Spleen (tissue), 11 donors: Measurements from ENCODE around the gene SRPK2. TPM values are rescaled to one million over a fixed set of nuclear protein-coding genes. Genes with fewer than 3 reads are reported as not detected.
"Not testable (repeated sequence)": the region's sequence is repeated elsewhere in the genome, so short reads cannot be mapped to it uniquely, and the experiment has no call there.

Source experiments
- DNase-seq: peaks from one replicate; pipeline ENCODE4 v3.0.0-alpha.2; 2020
- H3K27ac ChIP-seq, 8 donors: fragments of 200-600 bp; sonication (generic) in 7 of 8; 1 replicate in 4 of 8; 2 replicates in 4 of 8; pipeline versions ENCODE4 v1.5.0 to v1.8.0; 2016 to 2021; ENCODE audit warnings: inconsistent platforms in 4 of 8, mild to moderate bottlenecking in 4 of 8, moderate library complexity in 1 of 8
- H3K27me3 ChIP-seq, 7 donors: fragments of 200-600 bp; sonication (generic) in 6 of 7; replicated peaks in 1 of 7; 1 replicate in 4 of 7; 2 replicates in 3 of 7; pipeline versions ENCODE4 v1.5.0 to v1.8.0; 2016 to 2021; ENCODE audit warnings: inconsistent platforms in 3 of 7, mild to moderate bottlenecking in 1 of 7
- H3K36me3 ChIP-seq, 6 donors: fragments of 200-600 bp; sonication (generic) in 5 of 6; 1 replicate in 4 of 6; 2 replicates in 2 of 6; pipeline versions ENCODE4 v1.5.0 to v1.8.0; 2016 to 2021; ENCODE audit warnings: inconsistent platforms in 2 of 6
- H3K4me1 ChIP-seq, 6 donors: fragments of 200-600 bp; sonication (generic) in 5 of 6; 1 replicate in 3 of 6; 2 replicates in 3 of 6; pipeline versions ENCODE4 v1.5.0 to v1.8.0; 2016 to 2021; ENCODE audit warnings: inconsistent platforms in 3 of 6
- H3K4me3 ChIP-seq, 8 donors: fragments of 200-600 bp; sonication (generic) in 7 of 8; 1 replicate in 4 of 8; 2 replicates in 4 of 8; pipeline versions ENCODE4 v1.5.0 to v1.8.0; 2016 to 2021; ENCODE audit warnings: inconsistent platforms in 4 of 8, mild to moderate bottlenecking in 4 of 8, moderate library complexity in 2 of 8
- H3K9me3 ChIP-seq, 8 donors: fragments of 200-600 bp; sonication (generic) in 7 of 8; 1 replicate in 4 of 8; 2 replicates in 4 of 8; pipeline versions ENCODE4 v1.5.0 to v1.8.0; 2016 to 2021; ENCODE audit warnings: inconsistent platforms in 4 of 8
- CTCF ChIP-seq, 11 experiments: fragments of 200-600 bp in 7 of 11; fragments of 450-650 bp in 4 of 11; sonication (generic) in 4 of 11; IDR thresholded peaks in 8 of 11; conservative IDR thresholded peaks in 3 of 11; 1 replicate in 7 of 11; 2 replicates in 4 of 11; pipeline versions ENCODE4 v1.4.0 to v1.8.0; 2016 to 2021; ENCODE audit warnings: antibody characterized with exemption in 11 of 11, inconsistent platforms in 4 of 11, mild to moderate bottlenecking in 1 of 11
- POLR2A ChIP-seq, 3 donors: fragments of 450-650 bp; IDR thresholded peaks; one replicate each; pipeline ENCODE4 v1.5.1; 2017; ENCODE audit warnings: antibody characterized with exemption in 3 of 3, mild to moderate bottlenecking in 1 of 3
- POLR2AphosphoS5 ChIP-seq, 3 donors: sonication (generic); formaldehyde crosslinking; IDR thresholded peaks; one replicate each; pipeline ENCODE4 v1.5.1; 2017; ENCODE audit warnings: antibody characterized with exemption in 3 of 3
- WGBS, 5 donors: extraction: QIAGEN DNeasy Blood & Tissue Kit in 3 of 5; methylation state at CpG; one replicate each; pipeline versions ENCODE4 v1.1.5 to v1.1.7; 2013 to 2018; 5-methylcytosine and 5-hydroxymethylcytosine counted together
- intact Hi-C: fragments of 100-400 bp; cut with DNase I; formaldehyde crosslinking; loops from one replicate; pipeline ENCODE4 v1.15.0; 2023; ENCODE audit warnings: low total_unique reads
- polyA plus RNA-seq, 3 donors: library from polyadenylated mRNA; stranded (reverse); fragments of 200-250 nt; gene quantifications; one replicate each; pipeline ENCODE4 v1.2.1, GENCODE V29; 2013
- total RNA-seq, 7 donors: library from RNA; depleted of rRNA in 3 of 7; stranded (reverse); fragments of >200 nt in 3 of 7; fragmentation: NEBNext Ultra II Directional in 4 of 7; extraction: Animal tissue kit (Norgen Biotek cat#: 25700) in 4 of 7; gene quantifications; one replicate each; pipeline versions ENCODE4 v1.1.0 to v1.2.1, GENCODE V29; 2016 to 2021
- donor health status: healthy with polysubstance abuse.
- donor health status: DM: no; HTN: no; CAD: no; lungs with moderate emphysema.
- donor health status: DM: no; HTN: no; CAD: no.
- donor health status: Bipolar disorder and iron deficiency.
- donor health status: healthy.
- donor health status: DM: no; HTN: no; CAD: no.
- donor health status: DM: yes; HTN: yes; CAD: no.

SRPK2 gene
- total and polyA plus RNA-seq, 10 donors = 9.6 to 60.3 (median 46.2) TPM

- H3K27ac ChIP-seq, DNase-seq, H3K36me3 ChIP-seq, H3K27me3 ChIP-seq, H3K4me3 ChIP-seq, intact Hi-C loops: not testable (repeated sequence)
- Histone ChIP-seq H3K9me3 (peaks cover 0 to 19% (median 6%) of the 10 kb centered on the region in 8 donors), H3K4me1 (peaks cover 0 to 19% (median under 1%) of the 10 kb centered on the region in 6 donors)
- WGBS, 5 donors = 85 to 99% (median 94%) methylated on average over 5 to 8 of the region's 8 CpGs
Observed at GRCh38 chr7:105361995-105362394, 26.7 kb downstream of the SRPK2 start.

- DNase-seq, intact Hi-C loops, H3K36me3 ChIP-seq, H3K27me3 ChIP-seq, H3K4me3 ChIP-seq, H3K27ac ChIP-seq: not testable (repeated sequence)
- peaks cover 6 to 21% (median 13%) of the 10 kb centered on the region in 6 donors for H3K4me1 ChIP-seq
- H3K9me3 ChIP-seq = peaks cover 0 to 19% (median 6%) of the 10 kb centered on the region in 8 donors
- WGBS, 5 donors = 78 to 81% (median 81%) methylated on average over 2 of the region's 2 CpGs
Observed at GRCh38 chr7:105360149-105360548, 28.6 kb downstream of the SRPK2 start.

GRCh38 chr7:105355701-105356100, 33.0 kb downstream of the SRPK2 start:
- TF ChIP-seq POLR2AphosphoS5 (IDR thresholded peaks at IDR 0.05) (peak in 1 of 3 donors; percentile 28), POLR2A (IDR thresholded peaks at IDR 0.05) (no peak), CTCF (IDR thresholded peaks at IDR 0.05 in 8 of 11, conservative IDR thresholded peaks at IDR 0.05 in 3 of 11) (no peak)
- intact Hi-C loops = no loop called here
- no peak for DNase-seq
- no peak overlapping the region for H3K4me3 ChIP-seq
- H3K36me3 ChIP-seq = no peaks in the 10 kb centered on the region
- H3K27ac ChIP-seq = peak overlapping the region in 6 of 8 donors; percentile 3 to 92 (median 88)
- no peaks in the 10 kb centered on the region for H3K27me3 ChIP-seq
- WGBS, 5 donors = 69 to 84% (median 76%) methylated on average over 6 of the region's 6 CpGs
- H3K4me1 ChIP-seq = peaks cover 32 to 64% (median 55%) of the 10 kb centered on the region in 6 donors
- no peaks in the 10 kb centered on the region for H3K9me3 ChIP-seq

- peak overlapping the region in 1 of 8 donors; percentile 7 for H3K4me3 ChIP-seq
- 51 to 74% (median 62%) methylated on average over 2 of the region's 2 CpGs for WGBS, 5 donors
- H3K4me1 ChIP-seq = peaks cover 32 to 77% (median 63%) of the 10 kb centered on the region in 6 donors
Observed at GRCh38 chr7:105354383-105354782, 34.3 kb downstream of the SRPK2 start.

More at GRCh38 chr7:105354383-105354782, 34.3 kb downstream of the SRPK2 start:
- H3K27me3 ChIP-seq = no peaks in the 10 kb centered on the region
- TF ChIP-seq CTCF (IDR thresholded peaks at IDR 0.05 in 8 of 11, conservative IDR thresholded peaks at IDR 0.05 in 3 of 11) = no peak
- H3K36me3 ChIP-seq = no peaks in the 10 kb centered on the region
- DNase-seq = no peak
- H3K27ac ChIP-seq = peak overlapping the region in 7 of 8 donors; percentile 53 to 92 (median 88)
- no peaks in the 10 kb centered on the region for H3K9me3 ChIP-seq
- intact Hi-C loops = no loop called here
